Measurements from ENCODE around the gene TMC4. TPM values are rescaled to one million over a fixed set of nuclear protein-coding genes. Genes with fewer than 3 reads are reported as not detected.

TMC4 gene
- total and polyA plus RNA-seq, 4 donors: 0.23 to 2.4 (median 1.4) TPM

DNA sequence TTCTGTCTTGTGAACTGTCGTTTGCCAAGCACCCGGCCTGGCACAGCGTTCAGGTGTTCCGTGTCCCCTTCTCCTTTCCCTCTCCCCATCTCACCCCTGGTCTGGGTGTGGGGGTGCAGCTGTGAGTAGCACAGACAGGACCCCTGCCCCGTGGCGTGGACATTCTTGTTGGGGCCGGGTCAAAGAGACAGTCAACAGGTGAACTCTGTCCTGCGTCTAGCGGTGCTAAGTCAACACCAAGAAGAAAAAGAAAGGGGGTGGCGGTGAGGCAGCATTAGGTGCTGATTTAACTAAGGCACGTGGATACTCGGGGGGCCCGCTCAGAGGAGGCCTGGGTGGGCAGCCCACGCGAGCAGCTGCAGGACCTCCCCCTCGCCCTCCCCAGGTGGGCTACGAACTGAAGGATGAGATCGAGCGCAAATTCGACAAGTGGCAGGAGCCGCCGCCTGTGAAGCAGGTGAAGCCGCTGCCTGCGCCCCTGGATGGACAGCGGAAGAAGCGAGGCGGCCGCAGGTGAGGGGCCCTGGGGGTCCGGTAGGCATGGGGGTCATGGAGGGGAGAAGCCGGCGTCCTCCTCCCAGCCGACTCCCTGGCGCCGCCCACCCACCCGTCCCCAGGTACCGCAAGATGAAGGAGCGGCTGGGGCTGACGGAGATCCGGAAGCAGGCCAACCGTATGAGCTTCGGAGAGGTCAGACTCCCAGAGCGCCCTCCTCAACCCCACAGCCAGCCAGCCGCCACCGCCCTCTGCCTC is 45.1 kb downstream of the TMC4 start:
- Histone ChIP-seq H3K36me3 (ENCODE audit: control insufficient read depth in 4 of 4, insufficient read depth in 3 of 4, low read depth in 1 of 4, low read length in 3 of 4) (peaks cover 7 to 82% (median 36%) of the 10 kb centered on the region in 4 donors), H3K9ac (ENCODE audit: low read depth in 1 of 2, low read length in 2 of 2) (no peak overlapping the region), H3K4me1 (ENCODE audit: control insufficient read depth in 4 of 4, insufficient read depth in 4 of 4, low read length in 3 of 4) (no peaks in the 10 kb centered on the region), H3K27ac (ENCODE audit: low read depth in 1 of 2, low read length in 2 of 2) (no peak overlapping the region), H3K9me3 (ENCODE audit: control insufficient read depth in 4 of 4, low read length in 3 of 4) (no peaks in the 10 kb centered on the region), H3K4me3 (ENCODE audit: low read depth in 1 of 3, low read length in 3 of 3) (no peak overlapping the region), H3K27me3 (ENCODE audit: control insufficient read depth in 4 of 4, insufficient read depth in 4 of 4, low read length in 3 of 4) (no peaks in the 10 kb centered on the region)
- 92% methylated on average over 44 of the region's 44 CpGs for WGBS
- TF ChIP-seq HNF4G (IDR thresholded peaks at IDR 0.05): no peak
- TF ChIP-seq RXRA (IDR thresholded peaks at IDR 0.05): no peak
- TF ChIP-seq TAF1 (conservative IDR thresholded peaks at IDR 0.05): no peak
- TF ChIP-seq, protein P1, sequence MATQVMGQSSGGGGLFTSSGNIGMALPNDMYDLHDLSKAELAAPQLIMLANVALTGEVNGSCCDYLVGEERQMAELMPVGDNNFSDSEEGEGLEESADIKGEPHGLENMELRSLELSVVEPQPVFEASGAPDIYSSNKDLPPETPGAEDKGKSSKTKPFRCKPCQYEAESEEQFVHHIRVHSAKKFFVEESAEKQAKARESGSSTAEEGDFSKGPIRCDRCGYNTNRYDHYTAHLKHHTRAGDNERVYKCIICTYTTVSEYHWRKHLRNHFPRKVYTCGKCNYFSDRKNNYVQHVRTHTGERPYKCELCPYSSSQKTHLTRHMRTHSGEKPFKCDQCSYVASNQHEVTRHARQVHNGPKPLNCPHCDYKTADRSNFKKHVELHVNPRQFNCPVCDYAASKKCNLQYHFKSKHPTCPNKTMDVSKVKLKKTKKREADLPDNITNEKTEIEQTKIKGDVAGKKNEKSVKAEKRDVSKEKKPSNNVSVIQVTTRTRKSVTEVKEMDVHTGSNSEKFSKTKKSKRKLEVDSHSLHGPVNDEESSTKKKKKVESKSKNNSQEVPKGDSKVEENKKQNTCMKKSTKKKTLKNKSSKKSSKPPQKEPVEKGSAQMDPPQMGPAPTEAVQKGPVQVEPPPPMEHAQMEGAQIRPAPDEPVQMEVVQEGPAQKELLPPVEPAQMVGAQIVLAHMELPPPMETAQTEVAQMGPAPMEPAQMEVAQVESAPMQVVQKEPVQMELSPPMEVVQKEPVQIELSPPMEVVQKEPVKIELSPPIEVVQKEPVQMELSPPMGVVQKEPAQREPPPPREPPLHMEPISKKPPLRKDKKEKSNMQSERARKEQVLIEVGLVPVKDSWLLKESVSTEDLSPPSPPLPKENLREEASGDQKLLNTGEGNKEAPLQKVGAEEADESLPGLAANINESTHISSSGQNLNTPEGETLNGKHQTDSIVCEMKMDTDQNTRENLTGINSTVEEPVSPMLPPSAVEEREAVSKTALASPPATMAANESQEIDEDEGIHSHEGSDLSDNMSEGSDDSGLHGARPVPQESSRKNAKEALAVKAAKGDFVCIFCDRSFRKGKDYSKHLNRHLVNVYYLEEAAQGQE (IDR thresholded peaks at IDR 0.05): no peak
- TF ChIP-seq YY1 (IDR thresholded peaks at IDR 0.05): no peak
- no peak for TF ChIP-seq RAD21 (IDR thresholded peaks at IDR 0.05)
- TF ChIP-seq, protein P2, sequence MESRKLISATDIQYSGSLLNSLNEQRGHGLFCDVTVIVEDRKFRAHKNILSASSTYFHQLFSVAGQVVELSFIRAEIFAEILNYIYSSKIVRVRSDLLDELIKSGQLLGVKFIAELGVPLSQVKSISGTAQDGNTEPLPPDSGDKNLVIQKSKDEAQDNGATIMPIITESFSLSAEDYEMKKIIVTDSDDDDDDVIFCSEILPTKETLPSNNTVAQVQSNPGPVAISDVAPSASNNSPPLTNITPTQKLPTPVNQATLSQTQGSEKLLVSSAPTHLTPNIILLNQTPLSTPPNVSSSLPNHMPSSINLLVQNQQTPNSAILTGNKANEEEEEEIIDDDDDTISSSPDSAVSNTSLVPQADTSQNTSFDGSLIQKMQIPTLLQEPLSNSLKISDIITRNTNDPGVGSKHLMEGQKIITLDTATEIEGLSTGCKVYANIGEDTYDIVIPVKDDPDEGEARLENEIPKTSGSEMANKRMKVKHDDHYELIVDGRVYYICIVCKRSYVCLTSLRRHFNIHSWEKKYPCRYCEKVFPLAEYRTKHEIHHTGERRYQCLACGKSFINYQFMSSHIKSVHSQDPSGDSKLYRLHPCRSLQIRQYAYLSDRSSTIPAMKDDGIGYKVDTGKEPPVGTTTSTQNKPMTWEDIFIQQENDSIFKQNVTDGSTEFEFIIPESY (IDR thresholded peaks at IDR 0.05): no peak
- TF ChIP-seq NR2F2 (IDR thresholded peaks at IDR 0.05): no peak
- TF ChIP-seq, protein P3, sequence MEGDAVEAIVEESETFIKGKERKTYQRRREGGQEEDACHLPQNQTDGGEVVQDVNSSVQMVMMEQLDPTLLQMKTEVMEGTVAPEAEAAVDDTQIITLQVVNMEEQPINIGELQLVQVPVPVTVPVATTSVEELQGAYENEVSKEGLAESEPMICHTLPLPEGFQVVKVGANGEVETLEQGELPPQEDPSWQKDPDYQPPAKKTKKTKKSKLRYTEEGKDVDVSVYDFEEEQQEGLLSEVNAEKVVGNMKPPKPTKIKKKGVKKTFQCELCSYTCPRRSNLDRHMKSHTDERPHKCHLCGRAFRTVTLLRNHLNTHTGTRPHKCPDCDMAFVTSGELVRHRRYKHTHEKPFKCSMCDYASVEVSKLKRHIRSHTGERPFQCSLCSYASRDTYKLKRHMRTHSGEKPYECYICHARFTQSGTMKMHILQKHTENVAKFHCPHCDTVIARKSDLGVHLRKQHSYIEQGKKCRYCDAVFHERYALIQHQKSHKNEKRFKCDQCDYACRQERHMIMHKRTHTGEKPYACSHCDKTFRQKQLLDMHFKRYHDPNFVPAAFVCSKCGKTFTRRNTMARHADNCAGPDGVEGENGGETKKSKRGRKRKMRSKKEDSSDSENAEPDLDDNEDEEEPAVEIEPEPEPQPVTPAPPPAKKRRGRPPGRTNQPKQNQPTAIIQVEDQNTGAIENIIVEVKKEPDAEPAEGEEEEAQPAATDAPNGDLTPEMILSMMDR (IDR thresholded peaks at IDR 0.05; ENCODE audit: low read depth, low read length, missing input control): no peak
- no peak for TF ChIP-seq EGR1 (IDR thresholded peaks at IDR 0.05; ENCODE audit: low read depth in 2 of 2)
- no peak for DNase-seq (ENCODE audit: low spot score)

DNA sequence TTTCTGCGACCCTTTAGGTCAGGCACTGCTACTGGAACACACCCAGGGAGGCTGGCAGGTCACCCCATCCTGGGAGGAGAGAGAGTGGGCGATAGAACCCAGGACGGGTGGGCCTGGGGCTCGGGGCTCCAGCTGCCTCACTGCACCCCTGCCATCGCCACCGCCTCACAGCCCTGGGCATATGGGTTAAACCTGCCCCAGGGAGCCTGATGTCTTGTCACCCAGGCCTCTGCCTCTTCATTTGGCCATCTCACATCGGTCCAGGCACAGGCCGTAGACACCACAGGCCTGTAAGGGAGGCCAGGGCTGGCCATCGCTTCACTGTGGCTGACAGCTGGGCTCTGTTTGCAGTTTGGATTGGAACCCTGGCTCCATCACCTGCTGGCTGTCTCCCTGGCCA is 47.2 kb downstream of the TMC4 start:
- Histone ChIP-seq H3K27me3 (ENCODE audit: control insufficient read depth in 4 of 4, insufficient read depth in 4 of 4, low read length in 3 of 4) (no peaks in the 10 kb centered on the region), H3K27ac (ENCODE audit: low read depth in 1 of 2, low read length in 2 of 2) (no peak overlapping the region), H3K4me1 (ENCODE audit: control insufficient read depth in 4 of 4, insufficient read depth in 4 of 4, low read length in 3 of 4) (no peaks in the 10 kb centered on the region), H3K4me3 (ENCODE audit: low read depth in 1 of 3, low read length in 3 of 3) (no peak overlapping the region), H3K9ac (ENCODE audit: low read depth in 1 of 2, low read length in 2 of 2) (no peak overlapping the region), H3K36me3 (ENCODE audit: control insufficient read depth in 4 of 4, insufficient read depth in 3 of 4, low read depth in 1 of 4, low read length in 3 of 4) (peaks cover 11 to 88% (median 34%) of the 10 kb centered on the region in 4 donors), H3K9me3 (ENCODE audit: control insufficient read depth in 4 of 4, low read length in 3 of 4) (no peaks in the 10 kb centered on the region)
- WGBS: 95% methylated on average over 9 of the region's 9 CpGs
- no peak for DNase-seq (ENCODE audit: low spot score)
- TF ChIP-seq, protein P3 (IDR thresholded peaks at IDR 0.05; ENCODE audit: low read depth, low read length, missing input control): no peak
- TF ChIP-seq HNF4G (IDR thresholded peaks at IDR 0.05): no peak
- TF ChIP-seq, protein P4, sequence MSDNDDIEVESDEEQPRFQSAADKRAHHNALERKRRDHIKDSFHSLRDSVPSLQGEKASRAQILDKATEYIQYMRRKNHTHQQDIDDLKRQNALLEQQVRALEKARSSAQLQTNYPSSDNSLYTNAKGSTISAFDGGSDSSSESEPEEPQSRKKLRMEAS (IDR thresholded peaks at IDR 0.05): no peak
- no peak for TF ChIP-seq RXRA (IDR thresholded peaks at IDR 0.05)
- TF ChIP-seq RAD21 (IDR thresholded peaks at IDR 0.05): no peak
- TF ChIP-seq, protein P5, sequence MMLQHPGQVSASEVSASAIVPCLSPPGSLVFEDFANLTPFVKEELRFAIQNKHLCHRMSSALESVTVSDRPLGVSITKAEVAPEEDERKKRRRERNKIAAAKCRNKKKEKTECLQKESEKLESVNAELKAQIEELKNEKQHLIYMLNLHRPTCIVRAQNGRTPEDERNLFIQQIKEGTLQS (IDR thresholded peaks at IDR 0.05): no peak
- no peak for TF ChIP-seq YY1 (IDR thresholded peaks at IDR 0.05)
- no peak for TF ChIP-seq JUND (IDR thresholded peaks at IDR 0.05)
- no peak for TF ChIP-seq EGR1 (IDR thresholded peaks at IDR 0.05; ENCODE audit: low read depth in 2 of 2)
- no peak for TF ChIP-seq NR2F2 (IDR thresholded peaks at IDR 0.05)
- no peak for TF ChIP-seq TAF1 (conservative IDR thresholded peaks at IDR 0.05)
- TF ChIP-seq GABPA (IDR thresholded peaks at IDR 0.05 in 1 of 2, conservative IDR thresholded peaks at IDR 0.05 in 1 of 2): no peak
- TF ChIP-seq SP1 (IDR thresholded peaks at IDR 0.05): no peak
- TF ChIP-seq FOXA2 (IDR thresholded peaks at IDR 0.05): no peak
- TF ChIP-seq HNF4A (conservative IDR thresholded peaks at IDR 0.05): no peak
